H54 (cell line): ENCODE results near the gene MEA1.

Experiments
- DNase-seq: peaks from one replicate; pipeline ENCODE4 v3.0.0; 2011; ENCODE audit warnings: low spot score, mixed read lengths; ENCODE audit not compliant: insufficient read length
- FAIRE-seq: peaks from 3 replicates; lab custom pipeline; 2011; peaks lifted over from hg19 to GRCh38; lab: Jason Lieb, UNC
- POLR2A ChIP-seq: IDR thresholded peaks from 2 replicates; pipeline ENCODE4 v1.6.1; 2011; ENCODE audit warnings: low read depth, mild to moderate bottlenecking, low read length

Gene MEA1

DNA sequence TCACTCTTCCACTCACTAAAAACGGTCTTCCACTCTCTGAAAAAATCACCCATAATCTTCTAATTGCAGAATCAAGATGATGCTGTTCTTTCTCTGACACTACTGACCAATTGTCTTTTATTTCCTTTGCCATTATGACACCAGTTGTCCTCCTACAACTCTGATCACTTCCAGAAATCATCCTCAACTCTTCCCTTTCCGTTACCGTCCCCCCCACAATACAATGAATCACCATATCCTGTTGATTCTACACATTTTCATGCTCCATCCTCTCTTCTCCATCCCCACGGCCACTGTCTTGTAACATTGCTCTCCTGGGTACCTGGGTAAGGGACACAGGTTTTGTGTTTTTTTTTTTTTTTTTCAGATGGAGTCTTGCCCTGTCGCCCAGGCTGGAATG lies 31.9 kb downstream of the MEA1 start:
- FAIRE-seq = no peak
- DNase-seq = no peak
- no peak for TF ChIP-seq POLR2A

DNA sequence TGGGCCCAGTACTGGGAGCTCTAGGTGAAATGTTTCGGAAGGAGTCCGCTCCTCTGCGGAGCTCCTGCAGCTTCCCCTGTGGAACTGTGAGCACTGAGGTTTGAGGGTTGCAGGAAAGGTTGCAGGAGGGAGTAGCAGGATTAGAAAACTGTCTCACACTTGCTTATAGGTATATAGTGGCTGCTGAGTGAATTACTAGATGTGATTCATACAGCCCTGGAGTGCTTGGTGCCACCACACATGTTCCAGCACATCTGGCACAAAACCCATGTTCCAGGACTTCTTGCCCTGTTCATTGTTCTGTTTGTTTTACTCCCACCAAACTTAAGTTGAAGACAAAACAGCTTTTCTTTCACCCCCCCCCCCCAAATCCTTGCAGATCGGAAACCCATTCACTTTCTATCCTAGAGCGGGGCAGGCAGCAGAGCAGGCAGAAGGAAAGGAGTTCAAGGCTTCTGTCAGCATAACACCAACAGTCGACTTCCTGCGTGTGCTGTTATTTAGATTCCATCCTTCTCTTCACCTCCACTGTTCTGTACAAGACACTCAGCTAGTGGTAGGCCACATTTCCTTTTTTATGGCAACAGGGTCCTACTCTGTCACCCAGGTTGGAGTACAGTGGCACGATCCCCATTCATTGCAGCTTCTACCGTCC lies 34.1 kb downstream of the MEA1 start:
- FAIRE-seq = no peak
- peak; percentile 67 for DNase-seq
- TF ChIP-seq POLR2A = no peak

DNA sequence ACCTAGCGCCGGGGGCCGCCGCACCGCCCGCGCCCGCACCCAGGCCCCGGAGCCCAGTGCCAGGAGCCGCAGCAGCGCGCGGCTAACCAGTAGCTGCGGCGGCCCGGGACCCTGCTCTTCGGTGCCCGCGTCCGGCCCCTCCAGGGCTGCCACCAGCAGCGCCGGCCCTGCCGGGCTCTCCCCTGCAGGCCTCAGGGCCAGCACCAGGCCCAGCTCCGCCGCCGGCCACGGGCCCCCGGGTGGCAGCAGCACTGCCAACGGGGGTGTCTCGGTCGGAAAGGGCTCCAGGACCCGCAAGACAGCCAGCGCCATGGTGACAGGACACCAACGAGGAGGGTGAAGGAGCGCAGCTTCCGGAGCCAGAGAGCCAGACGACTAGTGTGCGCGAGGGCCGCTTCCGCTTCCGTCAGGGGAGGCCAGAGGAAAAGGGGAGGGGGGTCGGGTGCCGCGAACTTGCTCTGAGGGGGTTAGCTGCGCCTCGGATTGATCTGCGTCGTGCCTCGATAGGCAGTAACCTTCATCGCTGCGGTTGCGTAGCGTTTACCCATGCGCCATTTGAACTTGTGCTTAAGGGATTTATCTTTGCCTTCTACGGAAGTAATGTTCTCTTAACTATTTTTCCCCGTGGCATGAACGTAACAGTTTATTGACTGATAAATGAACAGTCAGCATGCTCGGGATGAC lies 34.8 kb downstream of the MEA1 start, which contains the start of gene PEX6:
Gene PEX6, minus strand, starts transcription at position 343 of the 684 bp plus-strand sequence. Its CDS starts 31 bp downstream, at position 312.
- no peak for FAIRE-seq
- TF ChIP-seq POLR2A = peak; percentile 79
- DNase-seq = peak; percentile 87

DNA sequence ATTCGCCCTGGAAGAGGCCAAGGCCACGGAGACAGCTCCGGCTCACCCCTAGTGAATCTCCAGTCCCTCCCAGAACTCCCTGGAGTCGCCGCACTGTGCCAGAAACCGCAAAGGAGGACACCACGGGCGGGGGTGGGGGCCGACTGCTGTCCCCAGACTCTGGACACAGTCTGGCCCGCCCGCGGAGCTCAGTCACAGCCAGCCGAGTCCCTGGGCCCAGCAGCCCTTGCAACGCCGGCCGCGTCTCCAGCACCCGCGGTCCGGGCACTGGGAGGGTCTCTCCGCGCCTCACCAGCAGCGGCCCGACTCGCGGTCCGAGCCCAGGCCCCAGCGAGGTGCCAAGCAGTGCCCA lies 35.3 kb downstream of the MEA1 start:
- peak; percentile 15; the same call in 1 of the 2 replicates for TF ChIP-seq POLR2A
- no peak for FAIRE-seq
- DNase-seq = no peak

DNA sequence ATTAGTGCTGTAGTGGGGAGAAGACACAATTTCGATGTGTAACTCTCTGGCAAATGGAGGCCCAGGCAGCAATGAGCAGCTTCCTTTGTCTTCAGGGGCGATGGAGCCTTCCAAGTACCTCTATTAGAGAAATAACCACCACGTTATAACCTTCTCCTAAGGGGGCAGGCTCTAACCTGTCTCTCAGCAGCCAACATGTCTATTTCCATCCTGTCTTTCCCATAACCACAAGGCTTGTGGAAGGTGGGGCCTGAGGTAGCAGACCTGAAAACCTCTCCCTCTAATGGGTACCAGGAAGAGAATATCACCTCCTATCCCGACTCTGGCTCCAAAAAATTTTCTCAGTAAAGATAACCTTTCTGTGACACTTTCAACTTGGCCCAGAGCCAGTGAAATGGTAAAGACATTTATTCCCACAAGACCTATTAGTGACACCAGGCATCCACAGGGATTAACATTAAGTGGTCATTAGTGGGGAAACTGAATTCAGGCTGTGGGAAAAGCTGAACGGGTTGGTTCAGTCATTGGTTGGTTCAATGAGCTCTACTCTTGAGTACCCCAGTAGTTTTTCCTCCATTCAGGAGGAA lies 38.7 kb downstream of the MEA1 start:
- no peak for DNase-seq
- no peak for FAIRE-seq
- TF ChIP-seq POLR2A = no peak

DNA sequence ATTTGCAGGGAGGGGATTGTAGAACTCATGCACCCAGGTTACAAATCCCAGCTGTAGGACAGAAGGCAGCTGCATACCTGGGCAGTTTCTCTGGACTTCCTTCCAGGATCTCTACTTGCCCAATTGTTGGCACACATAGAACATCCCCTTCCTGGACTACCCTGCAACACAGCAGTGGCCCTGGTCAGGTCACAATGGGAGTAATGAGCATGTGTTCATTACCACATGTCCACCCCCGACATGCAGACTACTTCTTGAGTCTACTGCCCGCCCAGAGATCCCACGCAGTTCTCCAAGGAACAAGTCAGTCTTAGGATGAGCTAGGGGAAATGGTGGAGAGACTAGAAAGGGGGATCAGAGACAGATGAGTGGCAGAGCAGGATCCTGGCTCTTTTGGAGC lies 39.8 kb downstream of the MEA1 start:
- DNase-seq = no peak
- TF ChIP-seq POLR2A = no peak
- FAIRE-seq = no peak

DNA sequence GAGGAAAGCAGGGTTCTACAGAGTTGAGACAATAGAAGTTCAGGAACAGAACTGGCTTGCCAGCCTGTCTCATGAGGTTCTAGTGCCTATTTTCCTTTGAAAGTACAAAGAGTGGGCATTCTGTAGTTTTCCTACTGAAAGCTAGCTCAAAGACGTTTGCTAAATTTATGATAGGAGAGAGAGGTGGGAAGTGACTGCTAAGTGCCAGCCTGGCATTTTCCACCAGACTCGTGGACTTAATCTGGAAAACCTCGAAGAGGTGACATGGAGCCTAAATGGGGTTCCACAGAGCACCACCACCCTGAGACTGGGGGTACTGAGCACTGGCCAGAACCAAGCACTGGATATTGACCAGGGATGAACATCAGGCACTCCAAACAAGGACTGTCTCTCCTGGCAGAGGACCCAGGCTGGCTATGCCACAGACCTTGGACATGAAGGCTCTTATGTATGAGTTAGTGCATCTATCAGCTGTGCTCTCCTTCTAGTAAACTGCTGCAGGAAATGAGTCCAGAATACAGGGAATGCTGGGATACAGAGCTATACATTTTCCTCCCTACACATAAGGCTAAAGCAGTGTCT lies 41.9 kb downstream of the MEA1 start:
- no peak for TF ChIP-seq POLR2A
- DNase-seq = no peak
- no peak for FAIRE-seq

DNA sequence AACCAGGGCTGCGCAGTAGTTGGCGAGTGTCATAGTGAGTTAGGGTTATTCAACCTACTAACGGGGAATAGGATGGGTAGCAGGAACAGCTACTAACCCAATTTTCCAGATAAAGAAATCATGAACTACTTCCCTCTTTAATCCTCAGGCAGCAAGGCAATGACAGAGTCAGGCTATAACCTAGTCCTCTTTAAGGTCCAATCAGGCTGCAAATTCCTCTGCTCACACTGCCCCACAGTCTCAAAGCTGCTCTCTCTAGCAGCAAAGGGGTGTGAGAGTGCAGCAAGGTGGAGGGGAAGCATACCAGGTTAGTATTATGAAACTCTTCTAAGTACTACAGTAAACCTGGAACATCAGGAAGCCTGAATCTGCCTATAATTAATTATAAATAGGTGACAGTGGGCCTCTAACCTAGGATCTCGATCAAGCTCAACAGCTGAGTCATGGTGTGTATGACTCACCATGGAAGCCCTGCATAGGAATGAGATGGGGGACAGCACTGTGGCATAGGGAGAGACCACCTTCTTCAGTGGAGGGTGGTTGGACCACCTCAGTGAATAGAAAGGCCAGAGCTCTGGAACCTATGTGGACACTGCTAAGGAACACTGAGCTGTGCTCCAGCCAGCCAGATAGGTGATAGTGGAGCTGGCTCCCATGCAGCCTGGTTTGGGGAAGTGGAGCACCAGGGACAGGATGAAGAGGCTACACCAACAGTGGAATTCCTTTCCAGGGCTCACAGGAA lies 42.7 kb downstream of the MEA1 start:
- 0 out of 2 replicates have a peak, but pooled peaks have one; percentile 14 for TF ChIP-seq POLR2A
- DNase-seq (no peak), FAIRE-seq (no peak)

DNA sequence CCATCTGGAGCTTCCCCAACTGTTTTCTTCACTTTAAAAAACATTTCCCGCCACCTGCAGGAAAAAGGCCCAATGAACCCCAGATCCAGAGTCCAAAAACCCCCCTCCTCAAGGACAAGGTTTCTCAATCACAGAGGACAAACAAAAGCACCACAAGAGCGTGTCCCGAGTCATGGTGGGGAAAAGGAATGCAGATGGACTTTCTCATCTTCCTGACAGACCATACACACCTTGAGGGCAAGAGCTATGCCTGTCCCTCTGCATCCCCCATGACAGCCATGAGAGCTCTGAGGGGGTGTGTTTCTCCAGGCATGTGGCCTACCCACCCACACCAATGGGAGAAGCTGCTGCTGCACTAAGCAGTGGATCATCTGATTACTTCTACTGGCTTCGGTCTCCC lies 43.8 kb downstream of the MEA1 start:
- no peak for FAIRE-seq
- DNase-seq = no peak
- no peak for TF ChIP-seq POLR2A

DNA sequence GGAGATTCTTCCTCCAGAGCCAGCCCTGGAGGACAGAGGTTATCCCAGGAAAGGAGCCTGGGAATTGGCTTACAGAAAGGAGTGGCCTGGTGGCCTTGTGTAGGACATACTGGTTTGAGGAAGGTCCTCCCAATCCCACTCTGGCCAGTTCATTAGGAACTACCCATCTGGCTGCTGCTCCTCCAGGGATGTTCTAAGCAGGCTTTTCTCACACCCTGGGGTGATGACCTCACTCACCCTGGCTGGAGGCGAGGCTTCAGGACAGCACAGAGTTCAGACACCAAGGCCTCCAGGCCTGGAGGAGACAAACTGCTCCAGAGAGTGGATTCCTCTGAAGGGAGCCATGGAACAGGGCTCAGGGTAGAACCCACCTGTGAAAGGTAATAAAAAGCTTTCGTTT lies 44.3 kb downstream of the MEA1 start:
- TF ChIP-seq POLR2A = no peak
- FAIRE-seq (no peak), DNase-seq (no peak)

DNA sequence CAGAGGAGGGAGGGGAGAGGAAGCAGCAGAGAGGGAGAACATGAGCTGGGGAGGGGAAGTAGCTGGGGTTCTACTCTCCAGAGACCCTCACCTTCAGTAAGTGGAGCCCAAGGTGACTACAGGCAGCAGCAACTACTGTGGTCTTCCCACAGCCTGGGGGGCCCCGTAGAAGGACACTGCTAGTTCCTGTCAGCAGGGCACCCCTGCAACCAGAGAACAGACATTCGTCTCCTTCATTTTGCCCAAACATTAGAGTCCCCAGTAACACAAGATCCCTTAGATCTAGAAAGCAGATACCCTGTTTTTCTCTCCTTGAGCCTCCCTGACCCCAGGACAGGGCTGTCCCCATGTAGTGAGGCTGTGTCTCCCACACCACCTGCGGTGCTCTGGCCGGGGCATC lies 45.0 kb downstream of the MEA1 start:
- TF ChIP-seq POLR2A = no peak
- FAIRE-seq (no peak), DNase-seq (no peak)

DNA sequence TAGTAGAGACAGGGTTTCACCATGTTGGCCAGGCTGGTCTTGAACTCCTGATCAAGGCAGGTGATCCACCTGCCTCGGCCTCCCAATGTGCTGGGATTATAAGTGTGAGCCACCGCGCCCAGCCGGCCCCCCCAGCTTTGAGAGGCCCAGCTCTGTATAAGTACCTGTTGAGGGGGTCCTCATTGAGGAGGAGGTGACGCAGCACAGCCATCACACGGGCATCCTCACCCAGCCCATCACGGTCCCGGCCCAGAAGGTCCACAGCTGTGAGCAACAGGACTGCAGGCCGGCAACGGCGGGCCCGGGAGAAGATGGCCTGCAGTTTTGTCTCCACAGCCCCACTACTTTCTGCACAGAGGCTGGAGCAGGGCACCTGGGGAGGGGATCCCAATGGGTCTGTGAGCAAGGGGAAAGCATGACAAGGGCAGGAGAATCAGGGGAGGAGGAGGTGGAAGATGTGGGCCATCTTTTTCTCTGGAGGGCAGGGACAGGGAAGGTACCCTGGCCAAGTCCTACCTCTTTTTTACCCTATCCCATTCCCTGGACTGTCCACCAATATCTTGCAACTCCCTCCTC lies 45.5 kb downstream of the MEA1 start:
- DNase-seq (no peak), FAIRE-seq (no peak)
- no peak for TF ChIP-seq POLR2A

DNA sequence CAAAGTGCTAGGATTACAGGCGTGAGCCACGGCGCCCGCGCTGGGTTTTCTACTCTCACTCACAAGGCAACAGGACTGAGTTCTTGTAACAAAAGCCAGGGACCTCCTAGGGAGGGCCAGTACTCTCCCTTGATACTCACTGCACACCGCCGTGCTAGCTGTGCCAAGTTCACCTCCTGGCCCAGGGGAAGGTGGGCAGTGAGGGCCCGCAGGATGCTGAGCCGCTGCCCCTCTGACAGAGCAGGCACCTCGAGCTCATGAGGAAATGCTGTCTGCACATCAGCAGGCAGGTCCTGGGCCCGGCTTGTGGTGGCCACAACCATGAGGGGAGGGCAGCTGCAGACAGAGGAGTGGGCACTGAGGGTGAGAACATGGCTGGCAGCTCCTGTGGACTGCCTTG lies 46.5 kb downstream of the MEA1 start:
- FAIRE-seq (no peak), DNase-seq (no peak)
- TF ChIP-seq POLR2A = no peak
